ENCODE results near the gene ZNF362.

Gene ZNF362

DNA sequence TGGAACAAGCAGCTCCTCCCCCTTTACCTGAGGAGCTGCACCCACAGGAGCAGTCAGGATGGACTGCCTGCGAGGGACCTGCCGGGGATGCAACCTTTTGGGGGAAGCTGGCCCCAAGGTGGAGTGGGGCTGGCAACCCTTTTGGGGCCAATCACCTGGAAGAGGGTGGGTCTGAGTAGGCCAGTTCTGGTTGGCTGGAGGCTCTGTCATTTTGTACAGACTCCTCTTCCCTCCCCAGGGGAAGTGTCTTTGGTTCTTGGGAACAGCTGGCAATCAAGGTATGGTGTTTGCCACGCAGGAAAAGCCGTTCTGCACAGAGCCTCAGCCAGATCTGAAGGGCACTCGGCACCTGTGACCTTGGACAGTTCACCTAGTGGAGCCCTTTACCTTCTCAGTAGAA, 64.9 kb downstream of the ZNF362 start:
- no peak overlapping the region for H3K9ac ChIP-seq (ENCODE audit: low read depth, low read length)
- H2AFZ ChIP-seq (ENCODE audit: low read depth, low read length) = no peak overlapping the region
- no peak overlapping the region for H3K4me3 ChIP-seq (ENCODE audit: low read depth in 1 of 2, low read length in 2 of 2)
- H4K20me1 ChIP-seq (ENCODE audit: insufficient read depth, low read length) = peaks cover 21% of the 10 kb centered on the region
- no peak overlapping the region for H3K4me2 ChIP-seq (ENCODE audit: insufficient read depth, low read length)
- no peaks in the 10 kb centered on the region for H3K27me3 ChIP-seq (ENCODE audit: insufficient read depth, low read length, poor library complexity)
- H3K4me1 ChIP-seq (ENCODE audit: insufficient read depth, low read length) = no peaks in the 10 kb centered on the region
- ATAC-seq (ENCODE audit: insufficient read depth, low read depth) (0 out of 3 replicates have a peak, but pooled peaks have one; percentile 8), DNase-seq (no peak)
- no peaks in the 10 kb centered on the region for H3K79me2 ChIP-seq (ENCODE audit: insufficient read depth, low read length)
- TF ChIP-seq EZH2 (IDR thresholded peaks at IDR 0.05; ENCODE audit: borderline replicate concordance, low read depth, low read length, severe bottlenecking) = no peak
- TF ChIP-seq, protein P1, sequence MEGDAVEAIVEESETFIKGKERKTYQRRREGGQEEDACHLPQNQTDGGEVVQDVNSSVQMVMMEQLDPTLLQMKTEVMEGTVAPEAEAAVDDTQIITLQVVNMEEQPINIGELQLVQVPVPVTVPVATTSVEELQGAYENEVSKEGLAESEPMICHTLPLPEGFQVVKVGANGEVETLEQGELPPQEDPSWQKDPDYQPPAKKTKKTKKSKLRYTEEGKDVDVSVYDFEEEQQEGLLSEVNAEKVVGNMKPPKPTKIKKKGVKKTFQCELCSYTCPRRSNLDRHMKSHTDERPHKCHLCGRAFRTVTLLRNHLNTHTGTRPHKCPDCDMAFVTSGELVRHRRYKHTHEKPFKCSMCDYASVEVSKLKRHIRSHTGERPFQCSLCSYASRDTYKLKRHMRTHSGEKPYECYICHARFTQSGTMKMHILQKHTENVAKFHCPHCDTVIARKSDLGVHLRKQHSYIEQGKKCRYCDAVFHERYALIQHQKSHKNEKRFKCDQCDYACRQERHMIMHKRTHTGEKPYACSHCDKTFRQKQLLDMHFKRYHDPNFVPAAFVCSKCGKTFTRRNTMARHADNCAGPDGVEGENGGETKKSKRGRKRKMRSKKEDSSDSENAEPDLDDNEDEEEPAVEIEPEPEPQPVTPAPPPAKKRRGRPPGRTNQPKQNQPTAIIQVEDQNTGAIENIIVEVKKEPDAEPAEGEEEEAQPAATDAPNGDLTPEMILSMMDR (IDR thresholded peaks at IDR 0.05; ENCODE audit: borderline replicate concordance, extremely low read depth, low read length, poor library complexity, severe bottlenecking) = no peak
- no peak overlapping the region for H3K27ac ChIP-seq (ENCODE audit: low read length)
- no peaks in the 10 kb centered on the region for H3K9me3 ChIP-seq (ENCODE audit: insufficient read depth, low read length, severe bottlenecking)
- peaks cover 35% of the 10 kb centered on the region for H3K36me3 ChIP-seq (ENCODE audit: insufficient read depth, low read length)

DNA sequence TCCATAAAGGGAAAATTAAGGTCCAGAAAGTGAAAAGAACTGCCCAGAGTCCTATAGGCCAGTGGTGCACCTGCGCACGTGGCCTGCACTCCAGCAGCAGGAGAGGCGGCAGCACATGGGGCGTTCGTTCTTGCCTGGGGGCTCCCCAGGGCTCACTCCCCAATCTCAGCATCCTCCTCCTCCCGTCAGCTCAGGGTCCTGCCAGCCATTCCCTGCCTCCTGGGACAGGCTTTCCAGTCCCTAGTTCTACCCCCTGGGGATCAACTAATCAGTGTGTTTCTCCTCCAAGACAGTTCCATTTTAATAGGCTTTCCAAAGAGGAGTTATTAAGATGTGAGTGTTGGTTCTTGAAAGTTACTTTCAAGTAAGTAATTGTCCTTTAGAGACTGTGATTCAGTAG, 65.8 kb downstream of the ZNF362 start:
- H3K36me3 ChIP-seq (ENCODE audit: insufficient read depth, low read length) = peaks cover 44% of the 10 kb centered on the region
- peaks cover 21% of the 10 kb centered on the region for H4K20me1 ChIP-seq (ENCODE audit: insufficient read depth, low read length)
- no peak overlapping the region for H3K27ac ChIP-seq (ENCODE audit: low read length)

DNA sequence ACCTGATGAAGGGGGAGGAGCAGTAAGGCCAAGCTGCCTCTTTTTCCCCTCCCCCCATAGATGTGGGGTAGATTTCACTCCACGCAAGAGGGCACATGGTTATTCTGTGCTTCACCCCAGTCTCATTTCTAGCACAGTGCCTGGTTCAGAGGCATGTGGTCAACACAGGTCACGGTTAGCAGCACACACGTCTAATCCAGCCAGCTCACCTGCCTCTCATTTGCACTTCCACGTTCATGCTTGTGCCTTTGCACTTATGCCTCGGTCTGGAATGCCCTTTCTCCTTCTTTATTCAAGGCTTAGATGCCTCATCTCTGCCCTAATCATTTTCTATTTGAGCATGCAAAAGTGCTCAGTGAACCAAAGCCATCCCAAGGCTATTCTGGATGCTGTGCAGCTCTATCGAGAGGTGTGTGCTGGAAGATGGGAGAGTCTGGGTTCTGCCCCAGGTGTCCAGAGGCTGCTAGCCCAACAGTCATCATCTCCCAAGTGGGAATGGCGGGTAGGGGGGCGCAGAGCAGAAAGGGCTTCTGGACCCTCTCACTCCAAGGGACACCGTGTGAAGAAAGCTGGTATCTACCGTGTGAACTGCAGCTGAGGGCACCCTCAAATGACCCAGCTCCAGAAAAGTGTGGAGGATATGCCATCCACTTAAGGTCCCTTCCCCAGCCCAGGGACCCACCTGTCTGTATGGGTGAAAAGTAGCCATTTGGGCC, 66.7 kb downstream of the ZNF362 start:
- no peak overlapping the region for H3K27ac ChIP-seq (ENCODE audit: low read length)
- no peak overlapping the region for H3K9ac ChIP-seq (ENCODE audit: low read depth, low read length)
- H3K4me2 ChIP-seq (ENCODE audit: insufficient read depth, low read length) = no peak overlapping the region
- H2AFZ ChIP-seq (ENCODE audit: low read depth, low read length) = no peak overlapping the region
- no peak for ATAC-seq (ENCODE audit: insufficient read depth, low read depth)
- no peaks in the 10 kb centered on the region for H3K9me3 ChIP-seq (ENCODE audit: insufficient read depth, low read length, severe bottlenecking)
- no peak for DNase-seq
- H3K4me3 ChIP-seq (ENCODE audit: low read depth in 1 of 2, low read length in 2 of 2) = no peak overlapping the region
- H3K27me3 ChIP-seq (ENCODE audit: insufficient read depth, low read length, poor library complexity) = no peaks in the 10 kb centered on the region
- H3K4me1 ChIP-seq (ENCODE audit: insufficient read depth, low read length) = no peaks in the 10 kb centered on the region
- TF ChIP-seq, protein P1 (IDR thresholded peaks at IDR 0.05; ENCODE audit: borderline replicate concordance, extremely low read depth, low read length, poor library complexity, severe bottlenecking) = no peak
- TF ChIP-seq EZH2 (IDR thresholded peaks at IDR 0.05; ENCODE audit: borderline replicate concordance, low read depth, low read length, severe bottlenecking) = no peak
- peaks cover 53% of the 10 kb centered on the region for H3K36me3 ChIP-seq (ENCODE audit: insufficient read depth, low read length)
- H4K20me1 ChIP-seq (ENCODE audit: insufficient read depth, low read length) = peaks cover 21% of the 10 kb centered on the region
- H3K79me2 ChIP-seq (ENCODE audit: insufficient read depth, low read length) = no peaks in the 10 kb centered on the region

More for the DNA sequence above, 65.8 kb downstream of the ZNF362 start:
- Histone ChIP-seq H3K4me2 (ENCODE audit: insufficient read depth, low read length) (no peak overlapping the region), H3K4me1 (ENCODE audit: insufficient read depth, low read length) (no peaks in the 10 kb centered on the region), H3K79me2 (ENCODE audit: insufficient read depth, low read length) (no peaks in the 10 kb centered on the region), H3K9ac (ENCODE audit: low read depth, low read length) (no peak overlapping the region), H3K4me3 (ENCODE audit: low read depth in 1 of 2, low read length in 2 of 2) (no peak overlapping the region), H3K27me3 (ENCODE audit: insufficient read depth, low read length, poor library complexity) (no peaks in the 10 kb centered on the region), H3K9me3 (ENCODE audit: insufficient read depth, low read length, severe bottlenecking) (no peaks in the 10 kb centered on the region), H2AFZ (ENCODE audit: low read depth, low read length) (no peak overlapping the region)
- no peak for TF ChIP-seq EZH2 (IDR thresholded peaks at IDR 0.05; ENCODE audit: borderline replicate concordance, low read depth, low read length, severe bottlenecking)
- TF ChIP-seq, protein P1 (IDR thresholded peaks at IDR 0.05; ENCODE audit: borderline replicate concordance, extremely low read depth, low read length, poor library complexity, severe bottlenecking) = no peak
- no peak for DNase-seq
- no peak for ATAC-seq (ENCODE audit: insufficient read depth, low read depth)

All from DND-41 (cell line).